Measurements from ENCODE around the gene MAPK8IP2. TPM values are rescaled to one million over a fixed set of nuclear protein-coding genes. Genes with fewer than 3 reads are reported as not detected.
A peak's percentile ranks its signal among the peaks of the same experiment; 100 is the strongest.

The MAPK8IP2 gene
- total and polyA plus RNA-seq, 2 of the 13 experiments (the other 11 are each of a cell fraction or from before 2014, with no cell fraction given): 1.3 to 2.6 TPM

DNA sequence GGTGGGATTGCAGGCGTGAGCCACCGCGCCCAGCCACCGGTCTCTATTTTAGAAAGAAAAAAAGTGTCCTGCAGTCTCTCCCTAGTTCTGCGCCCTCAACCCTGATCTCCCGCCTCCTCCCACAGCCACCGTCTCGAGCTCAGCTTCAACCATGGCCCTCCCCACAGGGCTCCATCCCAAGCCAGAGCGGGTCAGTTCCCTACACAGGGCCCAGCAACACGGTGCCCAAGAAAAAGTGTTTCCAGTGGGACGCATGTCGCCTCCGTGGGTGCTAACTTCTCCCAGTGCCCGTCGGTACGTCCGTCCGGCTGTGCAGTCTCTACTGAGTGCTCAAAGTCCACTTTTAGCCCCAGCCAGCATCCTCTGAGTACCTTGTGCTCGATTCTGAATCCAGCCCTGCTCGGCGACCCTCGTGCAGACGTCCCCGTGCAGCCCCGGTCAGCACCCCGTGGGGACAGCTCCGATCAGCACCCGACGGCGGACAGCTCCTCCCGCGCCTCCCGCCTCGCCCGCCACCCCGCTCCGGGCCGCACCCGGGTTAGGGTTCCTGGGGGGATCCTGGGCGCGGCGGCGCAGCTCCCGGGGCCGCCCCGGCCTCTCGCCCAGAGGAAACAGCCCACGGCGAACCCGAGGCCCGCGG is 657 bp upstream of the MAPK8IP2 start (continued):
- TF ChIP-seq ZNF329 (CRISPR knock-in tag; IDR thresholded peaks at IDR 0.05; ENCODE audit: low read depth) (peak; percentile 91), NCOA1 (CRISPR knock-in tag; IDR thresholded peaks at IDR 0.05) (peak; percentile 88; the same call in 1 of the 2 replicates), JUND (CRISPR knock-in tag; IDR thresholded peaks at IDR 0.05) (peak; percentile 56; the same call in 1 of the 2 replicates), HIVEP1 (CRISPR knock-in tag; IDR thresholded peaks at IDR 0.05) (peak; percentile 72; the same call in 1 of the 2 replicates), PHB2 (IDR thresholded peaks at IDR 0.05; ENCODE audit: partially characterized antibody) (no peak), BCL6 (CRISPR knock-in tag; IDR thresholded peaks at IDR 0.05) (peak; percentile 84), TSC22D2 (CRISPR knock-in tag; IDR thresholded peaks at IDR 0.05; ENCODE audit: borderline replicate concordance) (peak; percentile 100), ZNF615 (CRISPR knock-in tag; IDR thresholded peaks at IDR 0.05; ENCODE audit: borderline replicate concordance) (peak; percentile 97), MBD4 (IDR thresholded peaks at IDR 0.05; ENCODE audit: borderline replicate concordance, low read length) (no peak), ZNF33A (CRISPR knock-in tag; IDR thresholded peaks at IDR 0.05; ENCODE audit: borderline replicate concordance) (peak; percentile 84; the same call in 1 of the 2 replicates), ZNF629 (CRISPR knock-in tag; conservative IDR thresholded peaks at IDR 0.05) (peak; percentile 67), WIZ (CRISPR knock-in tag; IDR thresholded peaks at IDR 0.05) (peak; percentile 99)
- TF ChIP-seq, protein P1, sequence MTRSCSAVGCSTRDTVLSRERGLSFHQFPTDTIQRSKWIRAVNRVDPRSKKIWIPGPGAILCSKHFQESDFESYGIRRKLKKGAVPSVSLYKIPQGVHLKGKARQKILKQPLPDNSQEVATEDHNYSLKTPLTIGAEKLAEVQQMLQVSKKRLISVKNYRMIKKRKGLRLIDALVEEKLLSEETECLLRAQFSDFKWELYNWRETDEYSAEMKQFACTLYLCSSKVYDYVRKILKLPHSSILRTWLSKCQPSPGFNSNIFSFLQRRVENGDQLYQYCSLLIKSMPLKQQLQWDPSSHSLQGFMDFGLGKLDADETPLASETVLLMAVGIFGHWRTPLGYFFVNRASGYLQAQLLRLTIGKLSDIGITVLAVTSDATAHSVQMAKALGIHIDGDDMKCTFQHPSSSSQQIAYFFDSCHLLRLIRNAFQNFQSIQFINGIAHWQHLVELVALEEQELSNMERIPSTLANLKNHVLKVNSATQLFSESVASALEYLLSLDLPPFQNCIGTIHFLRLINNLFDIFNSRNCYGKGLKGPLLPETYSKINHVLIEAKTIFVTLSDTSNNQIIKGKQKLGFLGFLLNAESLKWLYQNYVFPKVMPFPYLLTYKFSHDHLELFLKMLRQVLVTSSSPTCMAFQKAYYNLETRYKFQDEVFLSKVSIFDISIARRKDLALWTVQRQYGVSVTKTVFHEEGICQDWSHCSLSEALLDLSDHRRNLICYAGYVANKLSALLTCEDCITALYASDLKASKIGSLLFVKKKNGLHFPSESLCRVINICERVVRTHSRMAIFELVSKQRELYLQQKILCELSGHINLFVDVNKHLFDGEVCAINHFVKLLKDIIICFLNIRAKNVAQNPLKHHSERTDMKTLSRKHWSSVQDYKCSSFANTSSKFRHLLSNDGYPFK (CRISPR knock-in tag; IDR thresholded peaks at IDR 0.05; ENCODE audit: borderline replicate concordance): peak; percentile 78; the same call in 1 of the 2 replicates
- TF ChIP-seq, protein P2, sequence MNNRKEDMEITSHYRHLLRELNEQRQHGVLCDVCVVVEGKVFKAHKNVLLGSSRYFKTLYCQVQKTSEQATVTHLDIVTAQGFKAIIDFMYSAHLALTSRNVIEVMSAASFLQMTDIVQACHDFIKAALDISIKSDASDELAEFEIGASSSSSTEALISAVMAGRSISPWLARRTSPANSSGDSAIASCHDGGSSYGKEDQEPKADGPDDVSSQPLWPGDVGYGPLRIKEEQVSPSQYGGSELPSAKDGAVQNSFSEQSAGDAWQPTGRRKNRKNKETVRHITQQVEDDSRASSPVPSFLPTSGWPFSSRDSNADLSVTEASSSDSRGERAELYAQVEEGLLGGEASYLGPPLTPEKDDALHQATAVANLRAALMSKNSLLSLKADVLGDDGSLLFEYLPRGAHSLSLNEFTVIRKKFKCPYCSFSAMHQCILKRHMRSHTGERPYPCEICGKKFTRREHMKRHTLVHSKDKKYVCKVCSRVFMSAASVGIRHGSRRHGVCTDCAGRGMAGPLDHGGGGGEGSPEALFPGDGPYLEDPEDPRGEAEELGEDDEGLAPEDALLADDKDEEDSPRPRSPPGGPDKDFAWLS (CRISPR knock-in tag; IDR thresholded peaks at IDR 0.05; ENCODE audit: borderline replicate concordance): no peak
- TF ChIP-seq, protein P3, sequence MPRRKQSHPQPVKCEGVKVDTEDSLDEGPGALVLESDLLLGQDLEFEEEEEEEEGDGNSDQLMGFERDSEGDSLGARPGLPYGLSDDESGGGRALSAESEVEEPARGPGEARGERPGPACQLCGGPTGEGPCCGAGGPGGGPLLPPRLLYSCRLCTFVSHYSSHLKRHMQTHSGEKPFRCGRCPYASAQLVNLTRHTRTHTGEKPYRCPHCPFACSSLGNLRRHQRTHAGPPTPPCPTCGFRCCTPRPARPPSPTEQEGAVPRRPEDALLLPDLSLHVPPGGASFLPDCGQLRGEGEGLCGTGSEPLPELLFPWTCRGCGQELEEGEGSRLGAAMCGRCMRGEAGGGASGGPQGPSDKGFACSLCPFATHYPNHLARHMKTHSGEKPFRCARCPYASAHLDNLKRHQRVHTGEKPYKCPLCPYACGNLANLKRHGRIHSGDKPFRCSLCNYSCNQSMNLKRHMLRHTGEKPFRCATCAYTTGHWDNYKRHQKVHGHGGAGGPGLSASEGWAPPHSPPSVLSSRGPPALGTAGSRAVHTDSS (CRISPR knock-in tag; conservative IDR thresholded peaks at IDR 0.05): no peak
- TF ChIP-seq, protein P4, sequence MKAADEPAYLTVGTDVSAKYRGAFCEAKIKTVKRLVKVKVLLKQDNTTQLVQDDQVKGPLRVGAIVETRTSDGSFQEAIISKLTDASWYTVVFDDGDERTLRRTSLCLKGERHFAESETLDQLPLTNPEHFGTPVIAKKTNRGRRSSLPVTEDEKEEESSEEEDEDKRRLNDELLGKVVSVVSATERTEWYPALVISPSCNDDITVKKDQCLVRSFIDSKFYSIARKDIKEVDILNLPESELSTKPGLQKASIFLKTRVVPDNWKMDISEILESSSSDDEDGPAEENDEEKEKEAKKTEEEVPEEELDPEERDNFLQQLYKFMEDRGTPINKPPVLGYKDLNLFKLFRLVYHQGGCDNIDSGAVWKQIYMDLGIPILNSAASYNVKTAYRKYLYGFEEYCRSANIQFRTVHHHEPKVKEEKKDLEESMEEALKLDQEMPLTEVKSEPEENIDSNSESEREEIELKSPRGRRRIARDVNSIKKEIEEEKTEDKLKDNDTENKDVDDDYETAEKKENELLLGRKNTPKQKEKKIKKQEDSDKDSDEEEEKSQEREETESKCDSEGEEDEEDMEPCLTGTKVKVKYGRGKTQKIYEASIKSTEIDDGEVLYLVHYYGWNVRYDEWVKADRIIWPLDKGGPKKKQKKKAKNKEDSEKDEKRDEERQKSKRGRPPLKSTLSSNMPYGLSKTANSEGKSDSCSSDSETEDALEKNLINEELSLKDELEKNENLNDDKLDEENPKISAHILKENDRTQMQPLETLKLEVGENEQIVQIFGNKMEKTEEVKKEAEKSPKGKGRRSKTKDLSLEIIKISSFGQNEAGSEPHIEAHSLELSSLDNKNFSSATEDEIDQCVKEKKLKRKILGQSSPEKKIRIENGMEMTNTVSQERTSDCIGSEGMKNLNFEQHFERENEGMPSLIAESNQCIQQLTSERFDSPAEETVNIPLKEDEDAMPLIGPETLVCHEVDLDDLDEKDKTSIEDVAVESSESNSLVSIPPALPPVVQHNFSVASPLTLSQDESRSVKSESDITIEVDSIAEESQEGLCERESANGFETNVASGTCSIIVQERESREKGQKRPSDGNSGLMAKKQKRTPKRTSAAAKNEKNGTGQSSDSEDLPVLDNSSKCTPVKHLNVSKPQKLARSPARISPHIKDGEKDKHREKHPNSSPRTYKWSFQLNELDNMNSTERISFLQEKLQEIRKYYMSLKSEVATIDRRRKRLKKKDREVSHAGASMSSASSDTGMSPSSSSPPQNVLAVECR (CRISPR knock-in tag; IDR thresholded peaks at IDR 0.05; ENCODE audit: borderline replicate concordance): peak; percentile 99
- TF ChIP-seq, protein P5, sequence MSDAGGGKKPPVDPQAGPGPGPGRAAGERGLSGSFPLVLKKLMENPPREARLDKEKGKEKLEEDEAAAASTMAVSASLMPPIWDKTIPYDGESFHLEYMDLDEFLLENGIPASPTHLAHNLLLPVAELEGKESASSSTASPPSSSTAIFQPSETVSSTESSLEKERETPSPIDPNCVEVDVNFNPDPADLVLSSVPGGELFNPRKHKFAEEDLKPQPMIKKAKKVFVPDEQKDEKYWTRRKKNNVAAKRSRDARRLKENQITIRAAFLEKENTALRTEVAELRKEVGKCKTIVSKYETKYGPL (CRISPR knock-in tag; IDR thresholded peaks at IDR 0.05): peak; percentile 99
